Kasumi-1 (cell line): ENCODE data around the gene ANP32A.
A peak's percentile ranks its signal among the peaks of the same experiment; 100 is the strongest.

Experiments used
- DNase-seq, 2 experiments: peaks; one replicate each; lab custom pipeline; 2025; lab: John Stamatoyannopoulos, UW

ANP32A gene

GRCh38 chr15:68797599-68798345 lies 22.9 kb downstream of the ANP32A start:
- no peak for DNase-seq

- no peak for DNase-seq
Measured at GRCh38 chr15:68797191-68797590, 23.5 kb downstream of the ANP32A start.

- no peak for DNase-seq
Measured at GRCh38 chr15:68796576-68796975, 24.1 kb downstream of the ANP32A start.

- peak; percentile 94 for DNase-seq
Measured at GRCh38 chr15:68795298-68795848, 25.3 kb downstream of the ANP32A start.

GRCh38 chr15:68794863-68795262 lies 25.8 kb downstream of the ANP32A start:
- DNase-seq, result no peak

GRCh38 chr15:68794307-68794706 lies 26.4 kb downstream of the ANP32A start:
- DNase-seq, result no peak

GRCh38 chr15:68793776-68794175 lies 26.9 kb downstream of the ANP32A start:
- no peak for DNase-seq

- no peak for DNase-seq
Measured at GRCh38 chr15:68792901-68793766, 27.6 kb downstream of the ANP32A start.

- DNase-seq, result peak; percentile 46 to 57
Measured at GRCh38 chr15:68791431-68792283, 29.0 kb downstream of the ANP32A start.

- no peak for DNase-seq
Measured at GRCh38 chr15:68790910-68791309, 29.8 kb downstream of the ANP32A start.

GRCh38 chr15:68790242-68790575 lies 30.5 kb downstream of the ANP32A start:
- no peak for DNase-seq

GRCh38 chr15:68789534-68790241 lies 31.0 kb downstream of the ANP32A start:
- DNase-seq, result no peak

- DNase-seq, result no peak
Measured at GRCh38 chr15:68789091-68789490, 31.6 kb downstream of the ANP32A start.

GRCh38 chr15:68788264-68788624 lies 32.5 kb downstream of the ANP32A start:
- DNase-seq, result no peak

- peak in 1 of 2 experiments; percentile 15 for DNase-seq
Measured at GRCh38 chr15:68787609-68788263, 33.0 kb downstream of the ANP32A start.

GRCh38 chr15:68786753-68787152 lies 33.9 kb downstream of the ANP32A start:
- no peak for DNase-seq

GRCh38 chr15:68785541-68785940 lies 35.2 kb downstream of the ANP32A start:
- DNase-seq, result no peak

GRCh38 chr15:68784206-68784605 lies 36.5 kb downstream of the ANP32A start:
- no peak for DNase-seq

- peak; percentile 42 to 51 for DNase-seq
Measured at GRCh38 chr15:68783226-68784058, 37.3 kb downstream of the ANP32A start.

- DNase-seq, result peak in 1 of 2 experiments; percentile 11
Measured at GRCh38 chr15:68782589-68783161, 38.0 kb downstream of the ANP32A start.
